K562 (cell line): Measurements from ENCODE around the gene ERGIC1. TPM values are rescaled to one million over a fixed set of nuclear protein-coding genes. Genes with fewer than 3 reads are reported as not detected.

Experiments
- ARNT ChIP-seq, 2 experiments: fragments of 450-650 bp; IDR thresholded peaks; 2 replicates each; pipeline ENCODE4 v1.6.1; 2016; ENCODE audit warnings: mild to moderate bottlenecking in 1 of 2
- BACH1 ChIP-seq: fragments of 200-800 bp; sonication (Bioruptor generic); IDR thresholded peaks from 2 replicates; pipeline ENCODE4 v1.6.1; 2016; ENCODE audit warnings: missing genetic modification characterization, missing compliant biosample characterization
- C11orf30 ChIP-seq: fragments of 450-650 bp; IDR thresholded peaks from 2 replicates; pipeline ENCODE4 v1.6.1; 2016; ENCODE audit warnings: low read depth, mild to moderate bottlenecking
- CBX5 ChIP-seq: IDR thresholded peaks from 2 replicates; pipeline ENCODE4 v1.6.1; 2014; ENCODE audit warnings: low read depth, borderline replicate concordance
- CCAR2 ChIP-seq: fragments of 200-400 bp; formaldehyde crosslinking; IDR thresholded peaks from 2 replicates; pipeline ENCODE4 v1.6.1; 2017; ENCODE audit warnings: mild to moderate bottlenecking, low read depth, low read length
- CHD1 ChIP-seq: fragments of 200-600 bp; sonication (generic); IDR thresholded peaks from one replicate; pipeline ENCODE4 v1.6.1; 2012; ENCODE audit warnings: mild to moderate bottlenecking, moderate library complexity, low read length, inconsistent platforms
- DEAF1 ChIP-seq: fragments of 450-650 bp; formaldehyde crosslinking; IDR thresholded peaks from 2 replicates; pipeline ENCODE4 v1.4.0; 2020; ENCODE audit warnings: mild to moderate bottlenecking, moderate library complexity
- ELF1 ChIP-seq: fragments of 200-800 bp; sonication (Bioruptor generic); IDR thresholded peaks from 2 replicates; pipeline ENCODE4 v1.6.1; 2016; ENCODE audit warnings: missing genetic modification characterization, missing compliant biosample characterization
- ETV5 ChIP-seq: sonication (generic); formaldehyde crosslinking; IDR thresholded peaks from 2 replicates; pipeline ENCODE4 v1.4.0; 2020; ENCODE audit warnings: low read depth, mild to moderate bottlenecking, missing genetic modification reagents
- GMEB1 ChIP-seq: fragments of 250-450 bp; sonication (Bioruptor Pico); IDR thresholded peaks from 2 replicates; pipeline ENCODE4 v1.4.0; 2020; ENCODE audit warnings: mild to moderate bottlenecking
- HNRNPUL1 ChIP-seq: fragments of 200-400 bp; formaldehyde crosslinking; IDR thresholded peaks from 2 replicates; pipeline ENCODE4 v1.6.1; 2017; ENCODE audit warnings: low read length
- MAFF ChIP-seq: IDR thresholded peaks from 2 replicates; pipeline ENCODE4 v1.6.1; 2012; ENCODE audit warnings: low read length, improper control_type of control experiment
- MAFK ChIP-seq: IDR thresholded peaks from 2 replicates; pipeline ENCODE4 v1.6.1; 2011; ENCODE audit warnings: low read length, improper control_type of control experiment
- MTA2 ChIP-seq: fragments of 450-650 bp; IDR thresholded peaks from 2 replicates; pipeline ENCODE4 v1.6.1; 2016; ENCODE audit warnings: low read depth
- PCBP2 ChIP-seq: fragments of 200-400 bp; formaldehyde crosslinking; IDR thresholded peaks from 2 replicates; pipeline ENCODE4 v1.6.1; 2018; ENCODE audit warnings: low read length, low read depth, mild to moderate bottlenecking, moderate library complexity; ENCODE audit not compliant: poor library complexity, severe bottlenecking
- RB1 ChIP-seq: fragments of 450-650 bp; IDR thresholded peaks from 2 replicates; pipeline ENCODE4 v1.6.1; 2017; ENCODE audit warnings: low read depth, mild to moderate bottlenecking
- SETDB1 ChIP-seq: IDR thresholded peaks from one replicate; pipeline ENCODE4 v1.6.1; 2012; ENCODE audit warnings: low read length, control low read depth, inconsistent platforms
- SIN3A ChIP-seq, 2 experiments: fragments of 150-350 bp in 1 of 2; IDR thresholded peaks; 2 replicates each; pipeline ENCODE4 v1.6.1; 2011 to 2016; ENCODE audit warnings: borderline replicate concordance in 2 of 2, low read depth in 2 of 2, low read length in 2 of 2, mild to moderate bottlenecking in 2 of 2, moderate library complexity in 2 of 2; ENCODE audit not compliant: control insufficient read depth in 1 of 2
- SRSF9 ChIP-seq: fragments of 200-400 bp; formaldehyde crosslinking; IDR thresholded peaks from 2 replicates; pipeline ENCODE4 v1.6.1; 2017; ENCODE audit warnings: low read depth, low read length, borderline replicate concordance
- THAP12 ChIP-seq: fragments of 250-450 bp; sonication (Bioruptor Pico); IDR thresholded peaks from 2 replicates; pipeline ENCODE4 v1.9.0; 2021; ENCODE audit warnings: mild to moderate bottlenecking, inconsistent platforms
- ZBED1 ChIP-seq: IDR thresholded peaks from 2 replicates; pipeline ENCODE4 v1.6.1; 2014
- polyA plus RNA-seq, 8 experiments: library from polyadenylated mRNA; depleted of rRNA in 4 of 8; stranded (reverse) in 5 of 8; unstranded in 3 of 8; fragments of >200 nt; fragmentation: Nextera tagmentation in 2 of 8; fragmentation: Illumina TruSeq in 1 of 8; extraction: Ambion mirVana in 2 of 8; extraction: Trizol in 1 of 8; gene quantifications; 2 replicates each; pipeline versions ENCODE4 v1.2.1 to v1.2.3, GENCODE V29; 2011 to 2014; ENCODE audit warnings: inconsistent platforms in 1 of 8, missing spikeins in 1 of 8
- total RNA-seq, 7 experiments: library from RNA; depleted of rRNA in 6 of 7; stranded (reverse); fragments of >200 nt in 6 of 7; fragmentation: Illumina TruSeq in 2 of 7; extraction: Trizol in 2 of 7; gene quantifications; 2 replicates each; pipeline versions ENCODE4 v1.2.1 to v1.2.3, GENCODE V29; 2011 to 2021; ENCODE audit warnings: low replicate concordance in 1 of 7
- TF ChIP-seq, protein P1 (sequence below): fragments of 450-650 bp; formaldehyde crosslinking; conservative IDR thresholded peaks from 2 replicates; pipeline ENCODE4 v1.4.0; 2022; ENCODE audit warnings: mild to moderate bottlenecking, missing genetic modification characterization

Gene ERGIC1
- total and polyA plus RNA-seq, 9 of the 15 experiments (the other 6 are each of a cell fraction or from before 2014, with no cell fraction given) = 5.5 to 68.4 (median 36.4) TPM

GRCh38 chr5:172984244-172984953, 150.3 kb downstream of the ERGIC1 start (continued):
- TF ChIP-seq, protein P1, sequence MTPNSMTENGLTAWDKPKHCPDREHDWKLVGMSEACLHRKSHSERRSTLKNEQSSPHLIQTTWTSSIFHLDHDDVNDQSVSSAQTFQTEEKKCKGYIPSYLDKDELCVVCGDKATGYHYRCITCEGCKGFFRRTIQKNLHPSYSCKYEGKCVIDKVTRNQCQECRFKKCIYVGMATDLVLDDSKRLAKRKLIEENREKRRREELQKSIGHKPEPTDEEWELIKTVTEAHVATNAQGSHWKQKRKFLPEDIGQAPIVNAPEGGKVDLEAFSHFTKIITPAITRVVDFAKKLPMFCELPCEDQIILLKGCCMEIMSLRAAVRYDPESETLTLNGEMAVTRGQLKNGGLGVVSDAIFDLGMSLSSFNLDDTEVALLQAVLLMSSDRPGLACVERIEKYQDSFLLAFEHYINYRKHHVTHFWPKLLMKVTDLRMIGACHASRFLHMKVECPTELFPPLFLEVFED (CRISPR knock-in tag) = no peak
- no peak for TF ChIP-seq HNRNPUL1
- peak in 1 of 2 experiments; percentile 23; a peak in 1 of 4 replicates for TF ChIP-seq SIN3A (IDR thresholded peaks at IDR 0.05; ENCODE audit: borderline replicate concordance in 2 of 2, control insufficient read depth in 1 of 2, low read depth in 2 of 2, low read length in 2 of 2)
- no peak for TF ChIP-seq THAP12 (CRISPR knock-in tag)
- no peak for TF ChIP-seq PCBP2
- TF ChIP-seq DEAF1 (CRISPR knock-in tag) = peak; percentile 42
- peak; percentile 28 to 74; a peak in 2 of 4 replicates for TF ChIP-seq ARNT (IDR thresholded peaks at IDR 0.05)
- TF ChIP-seq CHD1 = peak; percentile 92
- no peak for TF ChIP-seq ETV5 (CRISPR knock-in tag)
- TF ChIP-seq ZBED1 = 0 out of 2 replicates have a peak, but pooled peaks have one; percentile 11
- TF ChIP-seq MTA2 = no peak
- no peak for TF ChIP-seq SRSF9
- TF ChIP-seq MAFK = peak; percentile 76
- TF ChIP-seq GMEB1 = peak; percentile 12; the same call in 1 of the 2 replicates
- no peak for TF ChIP-seq CCAR2
- peak; percentile 20; the same call in 1 of the 2 replicates for TF ChIP-seq RB1
- no peak for TF ChIP-seq CBX5
- TF ChIP-seq MAFF = peak; percentile 79
- TF ChIP-seq C11orf30 = peak; percentile 86
- no peak for TF ChIP-seq SETDB1
- TF ChIP-seq ELF1 = 0 out of 2 replicates have a peak, but pooled peaks have one; percentile 47
- peak; percentile 65; the same call in 1 of the 2 replicates for TF ChIP-seq BACH1 (tag)
